ENCODE measurements around the gene ICOS.
A peak's percentile ranks its signal among the peaks of the same experiment; 100 is the strongest.

- TF ChIP-seq CTCF (IDR thresholded peaks at IDR 0.05; ENCODE audit: poor library complexity) (peak; percentile 83), EZH2phosphoT487 (IDR thresholded peaks at IDR 0.05; ENCODE audit: low read depth, severe bottlenecking, unreplicated experiment) (no peak), EZH2 (IDR thresholded peaks at IDR 0.05; ENCODE audit: borderline replicate concordance) (no peak)
Observed at GRCh38 chr2:203909261-203909967, 27.1 kb upstream of the ICOS start.

All from hepatocyte (in vitro differentiated cells).